Cardiac muscle cell (in vitro differentiated cells and primary cell): ENCODE measurements around the gene CERCAM. TPM values are rescaled to one million over a fixed set of nuclear protein-coding genes. Genes with fewer than 3 reads are reported as not detected.
"Not testable (repeated sequence)": the region's sequence is repeated elsewhere in the genome, so short reads cannot be mapped to it uniquely, and the experiment has no call there.

Experiments
- DNase-seq, 2 donors: peaks; one replicate each; pipeline versions ENCODE4 v3.0.0 to v3.0.0-alpha.2; 2010 to 2017; ENCODE audit warnings: low read depth in 1 of 2, low spot score in 1 of 2
- H3K27ac ChIP-seq: fragments of 200-600 bp; sonication (generic); 2 replicates; pipeline ENCODE4 v1.5.1; 2016
- H3K27me3 ChIP-seq: fragments of 200-600 bp; sonication (generic); 2 replicates; pipeline ENCODE4 v1.6.0; 2016; ENCODE audit warnings: control low read depth
- H3K36me3 ChIP-seq: fragments of 200-600 bp; sonication (generic); 2 replicates; pipeline ENCODE4 v1.5.1; 2016; ENCODE audit warnings: control low read depth
- H3K4me1 ChIP-seq: fragments of 200-600 bp; sonication (generic); 2 replicates; pipeline ENCODE4 v1.8.1; 2017; ENCODE audit warnings: low read depth, mild to moderate bottlenecking, mixed run types
- H3K4me3 ChIP-seq: fragments of 200-600 bp; sonication (generic); 2 replicates; pipeline ENCODE4 v1.5.1; 2016; ENCODE audit warnings: mild to moderate bottlenecking
- H3K9me3 ChIP-seq: fragments of 200-600 bp; sonication (generic); 2 replicates; pipeline ENCODE4 v1.5.1; 2017; ENCODE audit warnings: low read depth, mild to moderate bottlenecking, control low read depth
- CTCF ChIP-seq: IDR thresholded peaks from 2 replicates; pipeline ENCODE4 v1.5.1; 2012; ENCODE audit warnings: low read depth, mild to moderate bottlenecking, low read length
- polyA plus RNA-seq: library from polyadenylated mRNA; unstranded; fragments of >200 nt; fragmentation: Nextera tagmentation; extraction: Ambion mirVana; gene quantifications from 2 replicates; pipeline ENCODE4 v1.2.1, GENCODE V29; 2016
- total RNA-seq: library from RNA; depleted of rRNA; stranded (reverse); fragments of >200 nt; gene quantifications from 2 replicates; pipeline ENCODE4 v1.2.3, GENCODE V29; 2016

CERCAM gene
- total and polyA plus RNA-seq, 2 experiments from 2014 or later: 38.6 to 53.8 TPM

GRCh38 chr9:128409978-128410377 is 10.7 kb upstream of the CERCAM start:
- H3K4me3 ChIP-seq: no peak overlapping the region
- H3K27ac ChIP-seq: no peak overlapping the region
- peak; percentile 42 for TF ChIP-seq CTCF
- no peaks in the 10 kb centered on the region for H3K9me3 ChIP-seq
- peaks cover 68% of the 10 kb centered on the region for H3K27me3 ChIP-seq
- no peaks in the 10 kb centered on the region for H3K36me3 ChIP-seq
- DNase-seq: peak in 1 of 2 donors; percentile 48
- H3K4me1 ChIP-seq: no peaks in the 10 kb centered on the region

GRCh38 chr9:128411364-128412119 is 9.1 kb upstream of the CERCAM start:
- no peak for DNase-seq
- H3K9me3 ChIP-seq: no peaks in the 10 kb centered on the region
- TF ChIP-seq CTCF: no peak
- peaks cover 61% of the 10 kb centered on the region for H3K27me3 ChIP-seq
- no peak overlapping the region for H3K27ac ChIP-seq
- H3K4me1 ChIP-seq: no peaks in the 10 kb centered on the region
- no peaks in the 10 kb centered on the region for H3K36me3 ChIP-seq
- no peak overlapping the region for H3K4me3 ChIP-seq

GRCh38 chr9:128412120-128412790 is 8.4 kb upstream of the CERCAM start:
- TF ChIP-seq CTCF: peak; percentile 67
- Histone ChIP-seq H3K27ac (no peak overlapping the region), H3K4me3 (no peak overlapping the region), H3K27me3 (peaks cover 54% of the 10 kb centered on the region), H3K4me1 (no peaks in the 10 kb centered on the region), H3K9me3 (no peaks in the 10 kb centered on the region), H3K36me3 (no peaks in the 10 kb centered on the region)
- peak; percentile 54 to 80 for DNase-seq

GRCh38 chr9:128413728-128414127 is 6.9 kb upstream of the CERCAM start:
- not testable (repeated sequence) for H3K36me3 ChIP-seq, H3K27ac ChIP-seq, H3K4me3 ChIP-seq, DNase-seq, H3K4me1 ChIP-seq, H3K9me3 ChIP-seq
- H3K27me3 ChIP-seq: peaks cover 39% of the 10 kb centered on the region

- Histone ChIP-seq H3K27me3 (peaks cover 38% of the 10 kb centered on the region), H3K36me3 (no peaks in the 10 kb centered on the region), H3K4me3 (no peak overlapping the region), H3K4me1 (peaks cover 8% of the 10 kb centered on the region), H3K27ac (no peak overlapping the region), H3K9me3 (no peaks in the 10 kb centered on the region)
- TF ChIP-seq CTCF: peak; percentile 14
- no peak for DNase-seq
Observed at GRCh38 chr9:128414461-128414860, 6.2 kb upstream of the CERCAM start.

- no peak for DNase-seq
- Histone ChIP-seq H3K4me1 (peaks cover 8% of the 10 kb centered on the region), H3K4me3 (no peak overlapping the region), H3K9me3 (no peaks in the 10 kb centered on the region), H3K27me3 (peaks cover 31% of the 10 kb centered on the region), H3K36me3 (no peaks in the 10 kb centered on the region), H3K27ac (no peak overlapping the region)
- TF ChIP-seq CTCF: no peak
Observed at GRCh38 chr9:128415281-128415680, 5.4 kb upstream of the CERCAM start.
